Ishikawa (cell line): ENCODE results near the gene CYP11A1.

Source experiments
- CEBPB ChIP-seq: IDR thresholded peaks from 2 replicates; pipeline ENCODE4 v1.6.1; 2012
- CREB1 ChIP-seq: IDR thresholded peaks from 2 replicates; pipeline ENCODE4 v1.6.1; 2012; ENCODE audit warnings: low read depth
- EGR1 ChIP-seq: IDR thresholded peaks from 2 replicates; pipeline ENCODE4 v1.6.1; 2012
- EP300 ChIP-seq: IDR thresholded peaks from 2 replicates; pipeline ENCODE4 v1.6.1; 2012; ENCODE audit warnings: borderline replicate concordance
- FOXM1 ChIP-seq: IDR thresholded peaks from 2 replicates; pipeline ENCODE4 v1.6.1; 2012; ENCODE audit warnings: low read depth, borderline replicate concordance
- MAX ChIP-seq: IDR thresholded peaks from 2 replicates; pipeline ENCODE4 v1.6.1; 2012
- NFIC ChIP-seq: IDR thresholded peaks from 2 replicates; pipeline ENCODE4 v1.6.1; 2012
- RAD21 ChIP-seq: IDR thresholded peaks from 2 replicates; pipeline ENCODE4 v1.6.1; 2012; ENCODE audit warnings: low read depth
- REST ChIP-seq: IDR thresholded peaks from 2 replicates; pipeline ENCODE4 v1.6.1; 2012; ENCODE audit warnings: low read depth, mild to moderate bottlenecking
- TAF1 ChIP-seq: IDR thresholded peaks from 2 replicates; pipeline ENCODE4 v1.6.1; 2012; ENCODE audit warnings: low read depth, mild to moderate bottlenecking
- TCF12 ChIP-seq: IDR thresholded peaks from 2 replicates; pipeline ENCODE4 v1.6.1; 2012; ENCODE audit warnings: low read depth
- TEAD4 ChIP-seq: IDR thresholded peaks from 2 replicates; pipeline ENCODE4 v1.6.1; 2012
- USF1 ChIP-seq: IDR thresholded peaks from 2 replicates; pipeline ENCODE4 v1.6.1; 2012
- YY1 ChIP-seq: IDR thresholded peaks from 2 replicates; pipeline ENCODE4 v1.6.1; 2012; ENCODE audit warnings: low read depth
- ZBTB7A ChIP-seq: IDR thresholded peaks from 2 replicates; pipeline ENCODE4 v1.6.1; 2012; ENCODE audit warnings: low read depth

The CYP11A1 gene

GRCh38 chr15:74336061-74337005, 31.1 kb downstream of the CYP11A1 start:
- TF ChIP-seq NFIC = no peak
- TF ChIP-seq MAX = no peak
- no peak for TF ChIP-seq TEAD4
- no peak for TF ChIP-seq CREB1
- no peak for TF ChIP-seq YY1
- no peak for TF ChIP-seq REST
- no peak for TF ChIP-seq EP300
- no peak for TF ChIP-seq CEBPB
- no peak for TF ChIP-seq ZBTB7A
- no peak for TF ChIP-seq USF1
- no peak for TF ChIP-seq TAF1
- TF ChIP-seq EGR1 = no peak
- no peak for TF ChIP-seq TCF12
- no peak for TF ChIP-seq FOXM1
- TF ChIP-seq RAD21 = no peak

- no peak for TF ChIP-seq TCF12
- no peak for TF ChIP-seq ZBTB7A
- no peak for TF ChIP-seq NFIC
- no peak for TF ChIP-seq EP300
- no peak for TF ChIP-seq YY1
- no peak for TF ChIP-seq EGR1
- TF ChIP-seq CREB1 = no peak
- no peak for TF ChIP-seq RAD21
- no peak for TF ChIP-seq USF1
- no peak for TF ChIP-seq CEBPB
- no peak for TF ChIP-seq MAX
- no peak for TF ChIP-seq TEAD4
- no peak for TF ChIP-seq FOXM1
- TF ChIP-seq REST = no peak
- no peak for TF ChIP-seq TAF1
These were observed 32.0 kb downstream of the CYP11A1 start for GRCh38 chr15:74335396-74335795.

GRCh38 chr15:74334127-74334526, 33.3 kb downstream of the CYP11A1 start:
- TF ChIP-seq ZBTB7A (no peak), TCF12 (no peak), RAD21 (no peak), MAX (no peak), YY1 (no peak), TEAD4 (no peak), EP300 (no peak), USF1 (no peak), FOXM1 (no peak), REST (no peak), EGR1 (no peak), NFIC (no peak), CREB1 (no peak), TAF1 (no peak)
